Caki2 (cell line): ENCODE data around the gene ATAD3B. TPM values are rescaled to one million over a fixed set of nuclear protein-coding genes. Genes with fewer than 3 reads are reported as not detected.

Experiments
- DNase-seq: peaks from one replicate; pipeline ENCODE4 v3.0.0-alpha.2; 2015; ENCODE audit warnings: low read depth
- in situ Hi-C: cut with HindIII; loops from 2 replicates; pipeline ENCODE4 v1.10.0; 2016; ENCODE audit warnings: low sequenced_read_pairs, low pct_unique_long_range_greater_than_20kb, mixed read lengths
- total RNA-seq: library from RNA; depleted of rRNA; stranded (reverse); fragments of >200 nt; shearing (Covaris generic); gene quantifications from 2 replicates; pipeline ENCODE4 v1.2.3, GENCODE V29; 2014; ENCODE audit warnings: low replicate concordance

The ATAD3B gene
- total RNA-seq, 1 experiment from 2014 or later = 22.3 TPM

DNA sequence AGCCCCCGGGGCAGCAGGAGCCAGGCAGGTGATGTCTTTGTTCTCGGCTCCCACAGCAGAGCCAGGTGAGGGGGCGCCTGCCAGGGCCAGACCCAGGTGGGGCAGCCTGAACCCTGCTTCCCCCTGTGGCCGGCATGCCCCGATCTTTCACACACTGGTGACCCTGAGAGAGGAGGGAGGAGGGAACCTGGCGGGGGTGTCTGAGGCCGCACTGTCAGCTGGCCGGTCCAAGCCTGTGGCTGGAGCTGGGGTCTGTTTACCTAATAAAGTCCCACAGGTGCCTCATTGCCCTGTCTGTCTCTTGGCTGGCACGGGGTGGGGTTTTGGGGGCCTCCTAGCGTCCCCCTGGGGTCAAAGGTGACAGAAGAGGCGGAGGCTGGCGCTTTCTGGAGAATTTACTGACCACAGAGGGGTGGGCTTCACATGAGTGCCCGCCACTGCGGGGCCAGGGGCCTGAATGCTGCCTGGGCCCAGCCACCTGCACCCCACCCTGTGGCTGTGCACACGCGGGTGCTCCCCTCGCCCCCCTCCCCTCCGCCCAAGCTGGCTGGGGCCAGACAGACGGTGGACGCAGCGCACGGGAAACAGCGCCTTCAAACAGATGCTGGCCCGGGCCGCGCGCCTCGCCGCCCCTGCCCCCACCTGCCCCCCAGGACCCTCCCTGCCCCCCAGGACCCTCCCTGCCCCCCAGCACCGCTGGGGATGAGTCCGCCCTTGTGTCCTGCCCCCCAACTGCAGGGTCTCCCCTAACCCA is 63.0 kb downstream of the ATAD3B start:
- DNase-seq = no peak
- in situ Hi-C loops = no loop called here

DNA sequence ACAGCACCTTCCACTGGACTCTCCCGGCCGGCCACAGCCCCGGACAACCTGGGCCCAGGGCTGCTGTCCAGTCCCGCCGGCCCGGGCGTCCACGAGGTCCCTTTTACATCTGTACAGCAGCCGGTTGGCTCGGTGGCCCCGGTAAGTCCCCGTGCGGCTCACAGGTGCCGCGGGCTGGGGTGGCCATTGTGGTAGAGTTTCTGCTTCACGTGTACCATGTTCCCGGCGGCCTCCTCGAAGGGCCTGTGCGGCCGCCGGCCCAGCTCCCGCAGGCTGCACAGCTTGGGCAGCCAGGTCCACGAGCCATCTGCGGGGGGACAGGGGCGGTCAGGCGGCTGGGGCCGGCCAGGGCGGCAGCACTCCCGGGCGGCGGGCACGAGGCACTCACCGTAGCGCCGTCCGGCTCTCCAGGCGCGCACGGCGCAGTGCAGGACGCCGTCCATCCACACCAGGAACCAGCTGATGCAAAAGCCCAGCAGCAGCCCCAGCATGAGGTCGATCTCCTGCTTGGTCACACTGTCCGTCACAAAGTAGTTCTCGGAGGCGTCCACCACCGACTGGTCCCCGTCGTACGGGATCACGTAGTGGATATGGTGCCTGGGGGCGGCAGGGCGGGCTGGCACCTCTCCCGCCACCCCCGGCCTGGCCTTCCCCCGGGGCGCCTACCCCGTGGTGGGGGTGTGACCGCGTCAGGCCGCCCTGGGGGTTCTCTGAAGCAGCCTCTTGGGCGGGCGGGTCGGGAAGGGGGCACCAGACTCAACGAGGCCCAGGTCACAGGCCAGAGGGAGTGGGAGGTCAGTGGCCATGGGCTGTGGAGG is 63.8 kb downstream of the ATAD3B start:
- in situ Hi-C loops = no loop called here
- DNase-seq = no peak

DNA sequence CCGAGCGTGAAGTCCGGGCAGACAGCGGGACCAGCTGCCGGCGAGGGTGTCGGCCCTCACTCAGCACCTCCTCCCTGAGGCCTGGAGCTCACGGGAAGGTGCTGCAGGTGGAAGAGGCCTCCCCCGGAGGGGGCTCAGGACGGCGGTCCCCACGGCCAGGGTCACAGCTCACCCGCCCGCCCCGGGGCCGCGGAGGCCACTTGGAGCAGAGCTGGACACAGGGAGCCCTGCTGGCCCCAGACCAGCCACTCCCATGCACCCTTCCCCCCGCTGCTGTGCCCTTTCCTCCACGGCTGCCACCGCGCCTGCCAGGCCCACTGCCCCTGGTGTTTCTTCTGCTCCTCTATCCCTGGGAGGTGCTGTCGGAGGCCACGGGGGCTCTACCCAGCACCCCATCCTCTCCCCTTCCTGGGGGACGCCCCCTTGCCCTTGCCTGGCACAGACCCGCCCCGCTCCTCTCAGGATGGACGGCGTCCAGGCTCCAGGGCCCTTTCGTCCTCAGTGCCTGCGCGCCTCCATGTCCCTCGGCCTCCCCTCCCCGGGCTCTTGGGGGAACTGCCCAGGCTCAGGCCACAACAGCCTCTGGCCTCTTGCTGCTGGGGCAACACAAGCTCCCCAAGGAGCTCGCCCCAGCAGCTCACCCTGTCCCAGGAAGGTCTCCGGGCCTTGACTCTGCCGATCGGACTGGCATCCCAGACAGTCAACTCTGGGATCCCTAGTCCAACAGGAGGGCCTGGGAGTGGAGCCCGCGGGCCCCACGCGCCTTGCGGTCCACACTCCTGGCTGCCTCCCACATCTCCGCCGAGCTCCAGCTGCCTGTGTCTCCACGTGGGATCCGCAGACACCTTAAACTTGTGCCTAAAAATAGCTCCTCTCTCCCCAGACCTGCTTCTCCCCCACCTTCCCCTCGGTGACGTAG is 64.7 kb downstream of the ATAD3B start:
- DNase-seq = no peak
- in situ Hi-C loops = no loop called here

DNA sequence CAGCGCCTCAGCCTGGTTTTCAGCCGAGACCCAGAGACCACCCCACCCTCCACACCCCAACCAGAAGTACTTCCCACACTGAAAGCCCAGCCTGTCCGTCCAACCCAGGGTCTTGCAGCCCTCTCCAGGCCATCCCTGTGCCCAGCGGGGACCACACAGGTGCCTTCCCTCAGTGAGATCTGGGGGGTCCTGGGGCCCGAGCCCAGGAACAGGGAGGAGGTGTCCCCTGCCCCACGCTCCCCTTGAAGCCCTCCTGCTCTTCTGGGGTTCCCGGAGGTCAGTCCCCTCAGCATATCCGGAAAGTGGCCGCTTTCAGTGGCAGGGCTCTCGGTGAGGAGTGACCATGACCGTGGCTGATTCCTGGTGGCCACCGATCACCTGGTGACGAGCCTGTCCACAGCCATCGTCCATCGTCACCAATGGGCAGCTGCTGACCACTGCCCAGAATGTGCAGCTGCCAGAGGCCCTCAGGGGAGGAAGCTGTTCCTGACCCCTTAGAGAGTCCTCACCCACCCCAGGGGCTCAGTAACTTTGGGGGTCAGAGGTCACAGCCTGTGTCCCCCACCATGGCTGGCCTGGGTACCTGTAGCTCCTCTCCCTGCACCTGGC is 65.5 kb downstream of the ATAD3B start:
- DNase-seq = no peak

DNA sequence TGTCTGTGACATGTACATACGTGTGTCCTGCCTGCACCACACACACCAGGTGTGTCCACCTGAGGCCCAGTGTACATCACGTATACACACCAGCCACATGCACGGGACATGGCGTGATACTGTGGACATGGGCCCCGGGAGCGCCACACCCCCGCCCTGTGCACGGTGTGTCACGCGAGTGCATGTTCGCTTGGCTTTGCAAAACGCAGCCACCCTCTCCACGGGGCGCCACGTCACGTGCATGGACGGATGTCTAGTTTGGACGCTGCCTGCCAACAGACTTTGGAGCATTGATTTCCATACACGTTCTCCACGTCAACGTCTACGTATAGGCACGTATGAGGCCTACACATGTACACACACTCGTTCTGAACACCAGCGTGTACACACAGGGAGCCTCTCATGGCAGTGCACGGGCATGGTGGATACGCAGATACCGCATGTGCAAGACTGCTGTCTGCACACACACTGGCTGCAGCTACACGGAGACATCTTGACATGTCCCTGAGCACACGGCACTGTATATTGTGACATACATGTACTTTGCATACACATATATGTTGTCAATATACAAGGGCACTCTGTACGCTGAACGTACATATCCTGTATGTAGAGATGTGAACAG is 66.2 kb downstream of the ATAD3B start:
- in situ Hi-C loops = no loop called here
- no peak for DNase-seq

More for the DNA sequence above, 65.5 kb downstream of the ATAD3B start:
- in situ Hi-C loops = no loop called here

DNA sequence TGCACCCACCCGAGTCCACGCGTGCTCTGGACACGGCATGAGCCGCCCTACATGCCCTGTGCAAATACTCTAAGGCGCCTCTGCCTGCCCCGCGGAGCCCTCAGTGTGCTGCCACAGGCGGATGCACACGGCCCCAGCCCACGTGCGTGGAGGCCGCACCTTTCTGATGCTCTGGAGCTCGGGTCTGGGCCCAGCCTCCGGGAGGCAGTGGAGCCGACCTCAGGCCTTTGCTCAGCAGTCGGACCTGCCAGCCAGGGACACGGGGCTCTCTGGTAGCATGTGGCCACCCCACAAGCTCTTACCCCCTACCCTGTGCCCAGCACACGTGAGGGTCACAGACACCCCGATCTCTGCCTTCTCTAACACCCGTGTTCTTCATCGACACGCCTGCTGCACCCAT is 66.8 kb downstream of the ATAD3B start:
- in situ Hi-C loops = no loop called here
- no peak for DNase-seq

DNA sequence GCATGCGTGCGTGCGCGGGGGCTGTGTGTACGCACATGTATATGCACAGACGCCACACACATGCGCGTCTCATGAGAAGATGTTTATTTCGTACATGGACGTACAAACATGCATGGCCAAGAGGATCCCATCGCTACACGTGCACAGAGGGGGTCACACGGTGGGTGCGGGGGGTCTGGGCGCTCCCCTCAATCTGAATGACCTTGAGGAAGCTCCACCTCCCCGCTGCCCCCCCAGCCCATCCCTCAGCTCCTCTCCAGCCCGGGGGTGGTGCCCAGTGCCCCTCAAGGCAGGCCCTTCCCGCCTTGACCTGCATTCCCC is 67.4 kb downstream of the ATAD3B start:
- DNase-seq = no peak
- in situ Hi-C loops = no loop called here

DNA sequence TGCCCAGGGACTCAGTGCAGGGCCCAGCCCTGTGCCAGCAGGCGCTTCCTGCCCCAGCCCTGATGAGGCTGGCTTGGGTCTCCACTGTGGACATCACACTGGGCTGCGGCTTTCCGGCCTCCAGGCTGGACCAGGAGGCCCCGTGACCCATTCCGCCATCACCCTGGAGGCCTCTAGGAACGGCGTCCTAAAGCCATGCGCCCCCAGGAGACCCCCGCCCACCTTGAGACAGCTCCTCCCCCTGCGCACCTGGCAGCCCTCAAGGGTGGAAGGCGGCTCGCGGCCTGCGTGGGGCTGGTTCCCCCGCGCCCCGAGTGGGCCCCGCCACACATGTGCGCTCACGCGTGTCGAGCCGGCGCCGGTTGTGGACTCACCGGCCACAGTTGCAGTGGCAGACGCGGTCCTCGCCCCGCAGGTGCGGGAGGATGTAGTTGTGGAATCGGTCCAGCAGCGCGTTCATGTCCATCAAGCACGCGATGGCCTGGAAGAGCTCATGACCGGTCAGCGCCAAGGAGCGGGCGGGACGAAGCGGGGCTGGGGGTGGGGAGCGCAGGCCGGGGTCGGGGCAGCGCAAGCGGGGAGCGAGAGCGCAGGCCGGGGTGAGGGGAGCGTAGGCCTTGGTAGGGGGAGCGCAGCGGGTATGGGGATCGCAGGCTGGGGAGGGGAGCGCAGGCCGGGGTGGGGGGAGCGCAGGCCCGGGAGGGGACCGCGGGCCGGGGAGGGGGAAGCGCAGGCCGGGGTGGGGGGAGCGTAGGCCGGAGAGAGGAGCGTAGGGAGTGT is 67.9 kb downstream of the ATAD3B start:
- in situ Hi-C loops = no loop called here
- DNase-seq = no peak

DNA sequence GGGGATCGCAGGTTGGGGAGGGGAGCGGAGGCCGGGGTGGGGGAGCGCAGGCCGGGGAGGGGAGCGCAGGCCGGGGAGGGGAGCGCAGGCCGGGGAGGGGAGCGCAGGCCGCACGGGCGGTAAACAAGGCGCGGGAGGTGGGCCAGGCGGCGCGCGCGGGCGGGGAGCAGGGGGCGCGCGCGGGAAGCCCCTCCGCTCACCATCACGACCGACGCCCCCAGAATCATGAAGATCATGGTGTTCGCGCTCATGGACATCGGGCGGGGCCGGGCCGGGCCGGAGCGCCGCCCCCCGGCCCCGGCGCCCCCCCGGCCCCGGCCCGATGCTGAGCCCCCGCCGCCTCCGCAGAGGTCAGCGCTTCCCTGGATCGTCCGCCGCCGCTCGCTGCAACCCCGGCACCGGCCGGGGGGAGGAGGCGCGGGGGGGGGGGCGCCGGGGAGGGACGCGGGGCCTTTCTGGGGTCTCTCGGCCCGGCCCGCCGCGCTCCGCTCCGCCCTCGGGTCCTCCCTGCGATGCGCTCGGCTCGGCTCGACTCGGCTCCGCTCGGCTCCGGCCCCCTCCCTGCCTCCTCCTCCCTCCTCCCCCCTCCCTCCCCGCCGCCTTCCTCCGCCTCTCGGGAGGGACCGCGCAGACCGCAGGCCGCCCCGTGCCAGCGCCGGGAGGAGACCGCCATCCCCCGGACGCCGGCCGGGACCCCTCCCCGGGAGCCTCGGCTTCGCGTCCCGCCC is 68.7 kb downstream of the ATAD3B start, which contains the start of gene TMEM240:
TSS of gene TMEM240 (minus strand) at position 535 of the 728 bp plus-strand sequence. CDS start at position 257, 278 bp downstream.
- in situ Hi-C loops = no loop called here
- no peak for DNase-seq

DNA sequence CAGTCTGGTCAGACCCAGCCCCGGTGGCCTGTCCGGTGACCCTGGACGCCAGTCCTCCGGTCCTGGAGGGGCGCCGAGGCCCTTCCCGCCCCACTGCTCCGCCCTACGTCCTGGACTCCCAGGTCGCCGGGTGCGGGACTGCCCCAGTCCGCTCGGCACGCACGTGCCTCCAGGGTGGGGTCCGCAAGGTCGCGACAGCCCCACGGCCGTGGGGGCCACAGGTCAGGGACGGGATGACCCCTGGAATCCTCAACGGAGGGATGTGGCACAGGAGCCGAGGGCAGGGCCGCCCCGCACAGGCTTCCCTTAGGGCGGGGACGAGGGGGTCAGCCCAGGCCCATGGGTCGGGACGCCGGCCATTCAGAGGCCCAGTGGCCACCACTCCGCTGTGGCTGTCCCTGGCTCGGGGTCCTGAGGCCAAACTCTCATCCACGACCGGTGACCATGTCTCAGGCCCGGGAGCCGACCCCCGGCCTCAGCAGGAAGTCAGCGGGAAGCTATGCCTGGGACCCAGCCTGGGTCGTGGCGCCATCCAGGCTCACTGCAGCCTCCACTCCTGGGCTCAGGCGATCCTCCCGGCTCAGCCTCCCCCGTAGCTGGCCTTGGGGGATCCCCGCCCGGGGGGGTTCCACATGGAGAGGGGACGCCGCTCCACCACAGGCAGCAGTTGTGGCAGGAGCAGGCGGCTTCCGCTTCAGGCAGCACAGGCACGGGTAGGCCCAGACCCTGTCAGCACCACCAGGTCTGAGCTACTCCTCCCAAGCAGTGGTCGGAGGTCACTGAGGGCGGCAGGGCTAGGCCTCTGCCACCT is 69.5 kb downstream of the ATAD3B start:
- no peak for DNase-seq
- in situ Hi-C loops = no loop called here

DNA sequence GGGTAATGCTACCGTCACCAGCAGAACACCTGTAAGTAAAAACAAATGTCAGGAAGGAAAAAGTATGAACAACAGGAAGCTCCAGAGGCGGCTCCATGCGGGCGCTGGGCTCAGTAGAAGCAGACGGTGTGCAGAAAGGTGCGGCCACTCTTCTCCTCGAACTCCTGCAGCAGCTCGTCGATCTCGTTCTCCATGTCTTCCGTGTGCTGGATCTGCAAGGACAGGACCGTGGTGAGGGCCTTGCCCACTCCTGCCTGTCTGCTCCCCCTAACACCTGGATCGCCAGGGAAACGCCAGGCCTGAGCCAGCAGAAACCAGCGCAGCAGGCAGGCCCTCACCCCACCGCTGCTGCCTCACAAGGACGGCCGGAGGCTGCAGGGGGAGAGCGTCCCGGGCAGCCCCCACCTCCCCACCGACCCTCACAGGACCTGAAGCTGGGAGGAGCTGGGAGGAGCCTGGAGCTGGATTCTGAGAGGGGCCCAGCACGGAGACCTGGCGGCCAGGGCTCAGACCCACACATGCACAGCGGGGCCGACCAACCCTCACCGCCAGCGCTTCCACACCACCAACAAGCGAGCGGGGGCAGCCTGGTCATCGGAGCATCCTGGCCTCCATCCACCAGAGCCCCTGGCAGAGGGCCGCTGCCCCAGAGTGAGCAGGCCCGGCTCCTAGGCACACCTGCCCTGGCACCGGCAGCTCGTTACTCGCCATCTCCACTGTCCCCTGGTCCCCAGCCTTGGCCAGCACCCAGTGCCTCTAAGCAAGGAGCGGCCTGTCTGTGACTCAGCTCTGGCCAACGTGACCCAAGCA is 70.6 kb downstream of the ATAD3B start:
- in situ Hi-C loops = no loop called here
- DNase-seq = no peak

DNA sequence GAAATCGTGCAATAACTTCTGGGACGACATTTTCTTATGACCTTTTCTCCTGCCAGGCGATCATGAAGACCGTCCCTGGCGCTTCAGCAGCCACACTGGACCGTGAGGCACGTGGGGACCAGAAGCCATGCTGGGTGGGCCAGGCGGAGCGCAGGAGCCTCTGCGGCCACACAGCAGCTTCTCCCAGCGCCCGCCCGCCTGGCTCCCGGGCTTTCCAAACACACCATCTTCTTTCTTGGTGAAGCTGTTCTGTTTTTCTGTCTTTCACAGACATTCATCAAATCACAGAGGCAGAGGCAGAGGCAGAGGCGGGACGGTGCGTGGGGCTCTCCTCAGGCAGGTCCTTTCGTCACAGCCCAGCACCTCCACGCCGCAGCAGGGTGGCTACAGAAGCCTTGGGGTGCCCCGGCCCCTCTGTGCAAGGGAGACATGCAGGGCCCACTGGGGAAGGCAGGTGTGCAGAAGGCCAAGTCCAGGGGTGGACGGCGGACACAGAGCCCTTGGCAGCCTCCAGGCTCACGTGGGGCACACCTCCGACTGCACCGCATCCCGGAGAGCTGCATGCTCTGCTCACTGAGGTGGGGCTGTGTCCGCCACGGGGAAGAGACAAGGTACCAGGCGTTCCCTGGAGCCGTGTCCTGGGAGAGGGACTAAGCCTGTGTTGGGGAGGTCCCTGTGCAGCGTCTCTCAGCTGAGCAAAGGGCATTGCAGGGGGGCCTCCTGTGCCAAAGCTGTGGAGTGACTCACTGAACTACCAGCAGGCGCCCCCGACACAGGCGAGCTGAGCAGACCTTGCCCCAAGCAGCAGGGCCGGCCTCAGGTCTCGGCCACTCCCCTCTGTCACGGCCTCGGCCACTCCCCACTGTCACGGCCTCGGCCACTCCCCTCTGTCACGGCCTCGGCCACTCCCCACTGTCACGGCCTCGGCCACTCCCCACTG is 71.5 kb downstream of the ATAD3B start:
- in situ Hi-C loops = no loop called here
- no peak for DNase-seq

DNA sequence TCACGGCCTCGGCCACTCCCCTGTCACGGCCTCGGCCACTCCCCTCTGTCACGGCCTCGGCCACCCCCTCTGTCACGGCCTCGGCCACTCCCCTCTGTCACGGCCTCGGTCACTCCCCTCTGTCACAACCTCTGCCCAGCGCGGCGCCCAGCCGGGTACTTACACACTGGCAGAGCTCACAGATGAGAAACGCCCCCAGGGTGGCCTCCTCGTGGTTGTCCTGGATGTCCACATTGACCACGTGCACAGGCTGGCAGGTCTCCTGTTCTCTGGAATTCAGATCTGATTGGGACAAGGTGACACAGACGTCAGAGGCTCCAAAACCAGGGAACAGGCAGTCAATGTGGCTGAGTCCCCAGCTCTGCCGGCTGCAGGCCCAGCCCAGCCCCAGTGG is 72.1 kb downstream of the ATAD3B start:
- in situ Hi-C loops = no loop called here
- peak; percentile 16 for DNase-seq

DNA sequence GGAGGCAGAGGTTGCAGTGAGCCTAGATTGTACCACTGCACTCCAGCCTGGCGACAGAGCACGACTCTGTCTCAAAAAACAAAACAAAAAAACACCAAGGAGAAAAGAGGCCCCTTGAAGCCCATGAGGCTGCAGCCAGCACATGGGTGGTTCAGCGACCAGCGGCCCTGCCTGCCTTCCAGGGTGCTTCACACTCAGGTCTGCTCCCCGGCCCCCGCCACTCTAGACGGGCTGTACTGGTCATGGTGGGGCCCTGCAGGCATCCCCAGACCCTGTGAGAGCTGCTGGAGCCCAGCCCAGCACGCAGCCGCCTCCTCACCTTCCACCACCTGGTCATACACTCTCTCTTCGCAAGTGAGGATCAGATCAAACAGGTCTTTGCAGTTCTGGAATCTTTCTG is 73.0 kb downstream of the ATAD3B start:
- in situ Hi-C loops = no loop called here
- DNase-seq = no peak
